Measurements from ENCODE around the gene BTBD19. TPM values are rescaled to one million over a fixed set of nuclear protein-coding genes. Genes with fewer than 3 reads are reported as not detected.

The BTBD19 gene
- polyA plus RNA-seq, 1 experiment: 7.3 TPM

DNA sequence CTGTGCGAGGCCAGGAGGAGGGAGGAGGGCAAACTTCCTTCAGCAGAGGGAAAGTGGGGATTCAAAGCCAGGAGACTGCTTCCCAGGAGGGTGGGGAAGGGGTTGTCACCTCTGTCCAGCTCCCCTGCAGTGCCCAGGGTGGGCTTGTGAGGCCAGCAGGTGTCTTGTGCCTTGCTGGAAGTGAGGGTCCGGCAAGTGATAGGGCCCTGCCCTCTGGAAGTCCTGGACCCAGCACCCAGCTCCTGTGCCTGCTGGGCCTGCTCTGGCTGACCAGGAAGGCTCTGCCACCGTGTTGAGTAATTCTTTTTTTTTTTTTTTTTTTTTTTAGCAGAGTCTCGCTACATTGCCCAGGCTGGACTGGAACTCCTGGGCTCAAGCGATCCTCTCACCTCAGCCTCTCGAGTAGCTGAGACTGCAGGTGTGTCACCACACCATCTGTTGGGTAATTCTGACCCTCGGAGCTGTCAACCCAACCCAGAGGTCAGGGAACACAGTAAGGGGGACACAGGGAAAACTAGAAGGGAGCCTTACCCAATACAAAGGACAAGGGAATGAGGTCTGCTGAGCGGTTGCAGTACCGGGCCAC is 21.4 kb upstream of the BTBD19 start:
- ChIA-PET POLR2A (interaction anchor here (0.6 to 1.2 kb wide), 3 partner anchors 11 to 56 kb away, joined by 4 to 12 read pairs (median 11); partner anchors contain the start of gene RPS8), CTCF (interaction anchor here (0.6 to 1.7 kb wide), 7 partner anchors 13 to 702 kb away, joined by 3 to 12 read pairs (median 3); partner anchors contain the start of gene PLK3)
- no peak overlapping the region for H3K4me3 ChIP-seq (ENCODE audit: low read depth, low read length)
- TF ChIP-seq, protein P1, sequence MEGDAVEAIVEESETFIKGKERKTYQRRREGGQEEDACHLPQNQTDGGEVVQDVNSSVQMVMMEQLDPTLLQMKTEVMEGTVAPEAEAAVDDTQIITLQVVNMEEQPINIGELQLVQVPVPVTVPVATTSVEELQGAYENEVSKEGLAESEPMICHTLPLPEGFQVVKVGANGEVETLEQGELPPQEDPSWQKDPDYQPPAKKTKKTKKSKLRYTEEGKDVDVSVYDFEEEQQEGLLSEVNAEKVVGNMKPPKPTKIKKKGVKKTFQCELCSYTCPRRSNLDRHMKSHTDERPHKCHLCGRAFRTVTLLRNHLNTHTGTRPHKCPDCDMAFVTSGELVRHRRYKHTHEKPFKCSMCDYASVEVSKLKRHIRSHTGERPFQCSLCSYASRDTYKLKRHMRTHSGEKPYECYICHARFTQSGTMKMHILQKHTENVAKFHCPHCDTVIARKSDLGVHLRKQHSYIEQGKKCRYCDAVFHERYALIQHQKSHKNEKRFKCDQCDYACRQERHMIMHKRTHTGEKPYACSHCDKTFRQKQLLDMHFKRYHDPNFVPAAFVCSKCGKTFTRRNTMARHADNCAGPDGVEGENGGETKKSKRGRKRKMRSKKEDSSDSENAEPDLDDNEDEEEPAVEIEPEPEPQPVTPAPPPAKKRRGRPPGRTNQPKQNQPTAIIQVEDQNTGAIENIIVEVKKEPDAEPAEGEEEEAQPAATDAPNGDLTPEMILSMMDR (IDR thresholded peaks at IDR 0.05; ENCODE audit: low read depth, low read length): no peak
- no peak for DNase-seq (ENCODE audit: low read depth, low spot score)
- H3K27ac ChIP-seq (ENCODE audit: low read depth, low read length): no peak overlapping the region
- peaks cover 2% of the 10 kb centered on the region for H3K27me3 ChIP-seq (ENCODE audit: control insufficient read depth, insufficient read depth, low read length)
- H3K9me3 ChIP-seq (ENCODE audit: control insufficient read depth, insufficient read depth, low read length): no peaks in the 10 kb centered on the region; the same call in 1 of the 2 replicates

DNA sequence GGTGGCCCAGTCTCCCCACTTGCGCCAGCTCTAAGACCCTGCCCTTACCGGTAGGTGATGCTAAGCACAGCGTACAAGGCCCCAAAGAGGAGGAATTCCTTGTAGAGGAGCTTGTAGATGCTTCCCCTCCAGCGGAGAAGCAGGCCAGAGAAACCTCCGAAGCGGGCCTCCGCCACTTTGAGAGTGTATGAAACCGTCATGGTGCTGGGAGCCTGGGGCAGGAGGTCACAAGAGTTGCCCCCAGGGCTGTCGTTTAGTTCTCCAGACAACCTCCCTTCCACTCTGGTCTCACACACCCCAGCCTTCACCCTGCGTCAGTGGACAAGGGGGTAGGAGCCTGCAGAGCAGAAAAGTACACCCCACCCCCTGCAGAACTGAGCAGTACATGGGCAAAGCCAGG is 20.8 kb upstream of the BTBD19 start:
- no peak overlapping the region for H3K4me3 ChIP-seq (ENCODE audit: low read depth, low read length)
- peaks cover 2% of the 10 kb centered on the region for H3K27me3 ChIP-seq (ENCODE audit: control insufficient read depth, insufficient read depth, low read length)
- DNase-seq (ENCODE audit: low read depth, low spot score): no peak
- ChIA-PET CTCF (interaction anchor here (1.0 to 1.7 kb wide), 6 partner anchors 12 to 227 kb away, joined by 3 to 5 read pairs (median 3); partner anchors contain the start of gene PLK3), POLR2A (interaction anchor here (1.2 to 2.9 kb wide), 2 partner anchors 12 to 57 kb away, joined by 11 to 16 read pairs; partner anchors contain the start of gene RPS8)
- TF ChIP-seq, protein P1 (IDR thresholded peaks at IDR 0.05; ENCODE audit: low read depth, low read length): no peak
- H3K9me3 ChIP-seq (ENCODE audit: control insufficient read depth, insufficient read depth, low read length): no peaks in the 10 kb centered on the region; the same call in 1 of the 2 replicates
- H3K27ac ChIP-seq (ENCODE audit: low read depth, low read length): no peak overlapping the region

DNA sequence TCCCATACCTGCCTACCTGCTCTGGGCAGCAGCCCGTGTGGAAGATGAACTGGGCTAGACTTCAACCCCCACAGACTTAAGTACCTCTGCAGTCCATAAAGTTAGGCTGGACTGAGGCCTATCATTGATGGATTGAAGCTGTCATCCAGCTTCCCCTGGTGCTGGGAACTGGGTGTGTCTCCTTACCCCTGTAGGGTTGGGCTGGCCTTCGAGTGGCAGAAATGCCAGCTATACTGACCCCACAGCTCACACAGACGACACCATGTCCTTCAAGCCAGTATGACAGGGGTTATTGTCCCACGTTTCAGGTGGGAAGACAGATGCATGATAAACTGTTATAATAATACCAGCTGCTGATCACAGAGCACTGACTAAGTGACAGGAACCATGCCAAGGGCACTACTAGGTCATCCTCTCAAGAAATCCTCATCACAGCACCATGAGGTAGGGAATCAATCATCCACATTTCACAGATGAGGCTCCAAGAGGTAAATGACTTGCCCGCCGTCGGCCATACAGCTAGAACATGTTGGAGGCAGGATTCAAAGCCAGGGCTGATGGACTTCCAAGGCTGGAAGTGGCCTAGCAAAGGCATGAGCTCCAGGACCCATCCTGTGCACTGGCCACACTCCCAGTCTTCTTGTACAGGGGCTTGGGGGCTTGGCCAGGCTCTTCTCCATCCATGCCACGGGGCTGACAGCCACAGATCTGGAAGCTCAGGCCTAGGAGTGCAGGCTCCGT is 20.0 kb upstream of the BTBD19 start, which contains the start of gene BEST4:
TSS of gene BEST4 (minus strand) at position 51 of the 741 bp plus-strand sequence. CDS start 465 bp downstream, outside the sequence.
- TF ChIP-seq, protein P1 (IDR thresholded peaks at IDR 0.05; ENCODE audit: low read depth, low read length): no peak
- CTCF ChIA-PET: interaction anchor here (1.6 to 1.7 kb wide), 3 partner anchors 12 to 226 kb away, joined by 3 to 10 read pairs (median 5); partner anchors contain the start of gene PLK3
- H3K27me3 ChIP-seq (ENCODE audit: control insufficient read depth, insufficient read depth, low read length): peaks cover 2% of the 10 kb centered on the region
- no peak within 1 kb of the TSS for H3K27ac ChIP-seq (ENCODE audit: low read depth, low read length)
- no peaks in the 10 kb centered on the region; the same call in 1 of the 2 replicates for H3K9me3 ChIP-seq (ENCODE audit: control insufficient read depth, insufficient read depth, low read length)
- H3K4me3 ChIP-seq (ENCODE audit: low read depth, low read length): no peak within 1 kb of the TSS
- no peak for DNase-seq (ENCODE audit: low read depth, low spot score)
- POLR2A ChIA-PET: interaction anchor here (1.1 to 2.9 kb wide), 2 partner anchors 13 to 31 kb away, joined by 4 to 16 read pairs; partner anchors contain the start of gene RPS8

DNA sequence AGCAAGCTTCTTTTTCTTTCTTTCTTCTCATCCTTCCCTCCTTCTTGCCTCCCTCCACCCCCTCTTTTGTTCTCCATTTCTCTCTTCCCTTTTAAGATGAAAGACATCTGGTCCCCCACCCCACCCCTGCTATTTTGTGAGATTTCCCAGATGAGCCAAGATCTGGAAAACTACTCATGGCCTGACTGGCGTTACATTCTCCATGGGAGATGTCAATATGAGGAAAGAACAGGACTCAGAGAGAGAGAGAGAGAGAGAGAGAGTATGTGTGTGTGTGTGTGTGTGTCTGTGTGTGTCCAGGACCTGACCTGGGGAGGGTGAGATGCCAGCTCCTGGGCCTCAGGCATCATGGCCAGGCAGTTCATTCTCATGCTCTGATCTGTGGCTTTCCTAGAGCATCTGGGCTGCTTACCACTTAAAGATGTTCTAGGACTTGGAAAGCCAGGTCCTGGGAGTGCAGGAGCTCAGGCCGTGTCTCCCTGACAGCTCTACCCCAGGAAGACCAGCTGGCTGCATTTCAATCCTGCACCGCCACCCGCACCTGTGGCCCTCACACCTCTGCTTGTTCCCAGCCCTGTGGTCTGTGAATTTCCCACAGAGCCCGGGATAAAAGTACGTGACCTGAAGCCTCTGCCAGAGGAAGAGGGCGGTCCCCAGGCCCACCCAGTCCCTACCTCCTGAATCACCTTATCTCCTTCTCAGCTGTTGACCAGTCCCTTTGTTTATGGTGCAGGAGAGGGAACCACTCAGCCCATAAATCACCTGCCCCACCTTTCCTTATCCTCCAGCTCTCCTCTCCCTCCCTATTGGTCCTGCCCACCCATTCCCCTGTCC is 17.1 kb upstream of the BTBD19 start:
- Histone ChIP-seq H3K9me3 (ENCODE audit: control insufficient read depth, insufficient read depth, low read length) (no peaks in the 10 kb centered on the region; the same call in 1 of the 2 replicates), H3K27ac (ENCODE audit: low read depth, low read length) (no peak overlapping the region), H3K27me3 (ENCODE audit: control insufficient read depth, insufficient read depth, low read length) (no peaks in the 10 kb centered on the region), H3K4me3 (ENCODE audit: low read depth, low read length) (no peak overlapping the region)
- CTCF ChIA-PET: interaction anchor here (0.7 to 1.5 kb wide), 4 partner anchors 9 to 61 kb away, joined by 3 to 4 read pairs (median 4); partner anchors contain the start of genes PLK3 and RNU5D-1
- TF ChIP-seq, protein P1 (IDR thresholded peaks at IDR 0.05; ENCODE audit: low read depth, low read length): no peak
- DNase-seq (ENCODE audit: low read depth, low spot score): no peak
- POLR2A ChIA-PET: interaction anchor here (0.6 to 2.5 kb wide), 5 partner anchors 9 to 792 kb away, joined by 3 to 10 read pairs (median 3); partner anchors contain the start of gene RPS8
